ENCODE data around the gene MTARC2. TPM values are rescaled to one million over a fixed set of nuclear protein-coding genes. Genes with fewer than 3 reads are reported as not detected.
A peak's percentile ranks its signal among the peaks of the same experiment; 100 is the strongest.

Gene MTARC2
- total and polyA plus RNA-seq, 10 of the 15 experiments (the other 5 are each of a cell fraction or from before 2014, with no cell fraction given) = 1.9 to 5.5 (median 3.3) TPM

DNA sequence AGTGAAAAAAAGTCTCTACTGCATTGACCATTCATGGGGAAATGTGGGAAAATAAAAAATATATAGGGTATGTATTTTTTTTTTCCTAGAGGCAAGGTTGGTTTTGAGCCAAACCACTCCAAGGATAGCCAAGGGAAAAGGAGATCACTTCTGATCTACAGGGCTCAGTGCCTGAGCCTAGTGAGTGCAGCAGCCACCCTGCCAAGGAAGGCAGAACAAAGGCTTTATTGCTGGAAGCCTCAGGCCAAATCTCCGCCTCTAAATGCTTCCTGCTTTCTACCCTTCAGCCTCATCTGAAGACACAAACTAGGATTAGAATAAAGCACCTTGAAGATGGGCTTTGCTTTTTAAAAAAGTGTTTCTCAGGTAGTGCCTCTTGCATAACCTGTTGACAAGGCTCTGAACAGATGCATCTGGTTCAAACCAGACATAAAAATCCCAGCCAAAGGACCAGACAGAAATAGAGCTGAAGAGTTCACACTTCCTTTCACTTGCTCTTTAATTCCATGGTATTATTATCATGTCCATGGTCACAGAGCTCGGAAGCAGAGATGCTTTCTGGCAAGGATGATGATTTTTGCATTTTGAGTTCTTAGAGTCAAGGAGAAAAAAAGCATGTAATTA is 47.5 kb upstream of the MTARC2 start:
- ChIA-PET CTCF (interaction anchor here (0.6 to 3.1 kb wide), 6 partner anchors 9 to 1395 kb away, joined by 3 to 14 read pairs (median 5); no protein-coding TSS in a partner anchor), POLR2A (interaction anchor here (0.6 kb wide), 1 partner anchor 11 kb away, joined by 3 read pairs; no protein-coding TSS in a partner anchor), RAD21 (ENCODE audit: unreplicated experiment) (interaction anchor here (1.2 to 2.3 kb wide), 2 partner anchors 10 to 32 kb away, joined by 4 to 10 read pairs; no protein-coding TSS in a partner anchor), SMC1A (ENCODE audit: uncharacterized antibody, unreplicated experiment) (interaction anchor here (0.5 to 1.5 kb wide), 4 partner anchors 9 to 1824 kb away, joined by 3 to 7 read pairs (median 3); no protein-coding TSS in a partner anchor)
- H3K27me3 ChIP-seq (replicated peaks in 1 of 2; ENCODE audit: control insufficient read depth in 2 of 2, insufficient read depth in 2 of 2, low read length in 1 of 2) = no peaks in the 10 kb centered on the region
- FAIRE-seq = no peak
- H3K4me1 ChIP-seq (ENCODE audit: control insufficient read depth, insufficient read depth, low read length) = no peaks in the 10 kb centered on the region
- H3K79me2 ChIP-seq (ENCODE audit: control insufficient read depth, insufficient read depth, low read length) = no peaks in the 10 kb centered on the region
- no peaks in the 10 kb centered on the region for H4K20me1 ChIP-seq (ENCODE audit: control insufficient read depth, insufficient read depth)
- no peak overlapping the region for H3K4me2 ChIP-seq (ENCODE audit: control insufficient read depth, insufficient read depth)
- H3K27ac ChIP-seq (ENCODE audit: control insufficient read depth, insufficient read depth) = no peak overlapping the region
- no peak for ATAC-seq
- intact Hi-C loops (cut with micrococcal nuclease; ENCODE audit: unreplicated experiment) (no loop called here), in situ Hi-C loops (cut with MboI) (no loop called here)
- BruUV-seq (replicated peaks) = no TSS peak
- no peaks in the 10 kb centered on the region for H3K36me3 ChIP-seq (ENCODE audit: control insufficient read depth in 2 of 2, insufficient read depth in 2 of 2, low read length in 1 of 2)
- no peak overlapping the region for H3K9ac ChIP-seq (ENCODE audit: control insufficient read depth, insufficient read depth, low read length)
- no peak overlapping the region for H3K4me3 ChIP-seq
- no peaks in the 10 kb centered on the region; the same call in 2 of the 3 replicates for H3K9me3 ChIP-seq (replicated peaks; ENCODE audit: control insufficient read depth, insufficient read depth, low read length)
- DNase-seq (ENCODE audit: low read depth, low spot score) = no peak
- H2AFZ ChIP-seq (ENCODE audit: control insufficient read depth, low read depth, low read length) = no peak overlapping the region
- TF ChIP-seq RUNX3 (IDR thresholded peaks at IDR 0.05; ENCODE audit: low read length) (no peak), CREB1 (IDR thresholded peaks at IDR 0.05; ENCODE audit: low read depth) (no peak)
- 93% methylated on average over 2 of the region's 2 CpGs for WGBS (ENCODE audit: insufficient coverage, insufficient replicate concordance, low lambda C conversion rate, missing lambda C conversion rate)

- Histone ChIP-seq H3K27me3 (replicated peaks in 1 of 2; ENCODE audit: control insufficient read depth in 2 of 2, insufficient read depth in 2 of 2, low read length in 1 of 2) (no peaks in the 10 kb centered on the region), H3K4me2 (ENCODE audit: control insufficient read depth, insufficient read depth) (no peak overlapping the region), H4K20me1 (ENCODE audit: control insufficient read depth, insufficient read depth) (no peaks in the 10 kb centered on the region), H3K36me3 (ENCODE audit: control insufficient read depth in 2 of 2, insufficient read depth in 2 of 2, low read length in 1 of 2) (no peaks in the 10 kb centered on the region), H3K4me3 (no peak overlapping the region), H3K4me1 (ENCODE audit: control insufficient read depth, insufficient read depth, low read length) (no peaks in the 10 kb centered on the region), H3K27ac (ENCODE audit: control insufficient read depth, insufficient read depth) (no peak overlapping the region), H3K9me3 (replicated peaks; ENCODE audit: control insufficient read depth, insufficient read depth, low read length) (no peaks in the 10 kb centered on the region; the same call in 2 of the 3 replicates), H3K79me2 (ENCODE audit: control insufficient read depth, insufficient read depth, low read length) (no peaks in the 10 kb centered on the region), H2AFZ (ENCODE audit: control insufficient read depth, low read depth, low read length) (no peak overlapping the region), H3K9ac (ENCODE audit: control insufficient read depth, insufficient read depth, low read length) (no peak overlapping the region)
- ATAC-seq (peak; percentile 86), DNase-seq (ENCODE audit: low read depth, low spot score) (no peak), FAIRE-seq (peak; percentile 57)
- in situ Hi-C loops (cut with MboI) = no loop called here
- SMC1A ChIA-PET (ENCODE audit: uncharacterized antibody, unreplicated experiment) = interaction anchor here (0.6 to 4.7 kb wide), 6 partner anchors 10 to 255 kb away, joined by 3 to 27 read pairs (median 4); no protein-coding TSS in a partner anchor
- no TSS peak for BruUV-seq (replicated peaks)
- CTCF ChIA-PET = interaction anchor here (1.5 to 3.7 kb wide), 3 partner anchors 21 to 73 kb away, joined by 6 to 17 read pairs (median 10); no protein-coding TSS in a partner anchor
- 7% methylated on average over 6 of the region's 6 CpGs for WGBS (ENCODE audit: insufficient coverage, insufficient replicate concordance, low lambda C conversion rate, missing lambda C conversion rate)
- RAD21 ChIA-PET (ENCODE audit: unreplicated experiment) = interaction anchor here (1.2 to 2.3 kb wide), 3 partner anchors 9 to 31 kb away, joined by 4 to 10 read pairs (median 7); no protein-coding TSS in a partner anchor
- intact Hi-C loops (cut with micrococcal nuclease; ENCODE audit: unreplicated experiment) = no loop called here
- POLR2A ChIA-PET = interaction anchor here (0.8 kb wide), 2 partner anchors 48 to 71 kb away, joined by 3 read pairs; no protein-coding TSS in a partner anchor
- TF ChIP-seq MYB (IDR thresholded peaks at IDR 0.05; ENCODE audit: borderline replicate concordance, low read depth, low read length) (no peak), SPI1 (IDR thresholded peaks at IDR 0.05; ENCODE audit: borderline replicate concordance, insufficient read depth, low read depth, low read length) (peak; percentile 31; the same call in 1 of the 2 replicates), SREBF2 (IDR thresholded peaks at IDR 0.05; ENCODE audit: low read length) (no peak), PAX8 (IDR thresholded peaks at IDR 0.05) (no peak), NFYA (IDR thresholded peaks at IDR 0.05; ENCODE audit: borderline replicate concordance, low read depth, low read length) (no peak), ZNF274 (IDR thresholded peaks at IDR 0.05; ENCODE audit: insufficient read depth, insufficient read length) (no peak), SP1 (IDR thresholded peaks at IDR 0.05; ENCODE audit: low read depth, low read length) (no peak), IKZF1 (conservative IDR thresholded peaks at IDR 0.05) (0 out of 2 replicates have a peak, but pooled peaks have one; percentile 26), EP300 (IDR thresholded peaks at IDR 0.05; ENCODE audit: borderline replicate concordance in 1 of 2, control insufficient read depth in 1 of 2, low read depth in 2 of 2, low read length in 2 of 2) (no peak), SMAD1 (IDR thresholded peaks at IDR 0.05; ENCODE audit: low read depth, partially characterized antibody) (no peak), RFX5 (IDR thresholded peaks at IDR 0.05; ENCODE audit: low read depth, low read length) (no peak), NFXL1 (IDR thresholded peaks at IDR 0.05; ENCODE audit: borderline replicate concordance) (no peak)
- TF ChIP-seq, protein P1, sequence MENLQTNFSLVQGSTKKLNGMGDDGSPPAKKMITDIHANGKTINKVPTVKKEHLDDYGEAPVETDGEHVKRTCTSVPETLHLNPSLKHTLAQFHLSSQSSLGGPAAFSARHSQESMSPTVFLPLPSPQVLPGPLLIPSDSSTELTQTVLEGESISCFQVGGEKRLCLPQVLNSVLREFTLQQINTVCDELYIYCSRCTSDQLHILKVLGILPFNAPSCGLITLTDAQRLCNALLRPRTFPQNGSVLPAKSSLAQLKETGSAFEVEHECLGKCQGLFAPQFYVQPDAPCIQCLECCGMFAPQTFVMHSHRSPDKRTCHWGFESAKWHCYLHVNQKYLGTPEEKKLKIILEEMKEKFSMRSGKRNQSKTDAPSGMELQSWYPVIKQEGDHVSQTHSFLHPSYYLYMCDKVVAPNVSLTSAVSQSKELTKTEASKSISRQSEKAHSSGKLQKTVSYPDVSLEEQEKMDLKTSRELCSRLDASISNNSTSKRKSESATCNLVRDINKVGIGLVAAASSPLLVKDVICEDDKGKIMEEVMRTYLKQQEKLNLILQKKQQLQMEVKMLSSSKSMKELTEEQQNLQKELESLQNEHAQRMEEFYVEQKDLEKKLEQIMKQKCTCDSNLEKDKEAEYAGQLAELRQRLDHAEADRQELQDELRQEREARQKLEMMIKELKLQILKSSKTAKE (IDR thresholded peaks at IDR 0.05; ENCODE audit: low read depth, poor library complexity, severe bottlenecking) = no peak
These were observed 46.1 kb upstream of the MTARC2 start for GRCh38 chr1:220701974-220702373.

Measured in GM12878 (cell line).